SU-DHL-6 (cell line): ENCODE results near the gene AGPAT4.

Experiments used
- CTCF ChIP-seq: fragments of 200-600 bp; sonication (generic); IDR thresholded peaks from one replicate; pipeline ENCODE4 v1.5.1; 2017; ENCODE audit warnings: antibody characterized with exemption, mild to moderate bottlenecking, low read length, moderate library complexity; ENCODE audit not compliant: insufficient read depth, poor library complexity, severe bottlenecking
- EZH2phosphoT487 ChIP-seq: fragments of 200-600 bp; sonication (generic), shearing (Covaris generic); conservative IDR thresholded peaks from 2 replicates; pipeline ENCODE4 v1.6.1; 2018; ENCODE audit warnings: mild to moderate bottlenecking, antibody characterized with exemption, low read length, moderate library complexity, mixed read lengths

DNA sequence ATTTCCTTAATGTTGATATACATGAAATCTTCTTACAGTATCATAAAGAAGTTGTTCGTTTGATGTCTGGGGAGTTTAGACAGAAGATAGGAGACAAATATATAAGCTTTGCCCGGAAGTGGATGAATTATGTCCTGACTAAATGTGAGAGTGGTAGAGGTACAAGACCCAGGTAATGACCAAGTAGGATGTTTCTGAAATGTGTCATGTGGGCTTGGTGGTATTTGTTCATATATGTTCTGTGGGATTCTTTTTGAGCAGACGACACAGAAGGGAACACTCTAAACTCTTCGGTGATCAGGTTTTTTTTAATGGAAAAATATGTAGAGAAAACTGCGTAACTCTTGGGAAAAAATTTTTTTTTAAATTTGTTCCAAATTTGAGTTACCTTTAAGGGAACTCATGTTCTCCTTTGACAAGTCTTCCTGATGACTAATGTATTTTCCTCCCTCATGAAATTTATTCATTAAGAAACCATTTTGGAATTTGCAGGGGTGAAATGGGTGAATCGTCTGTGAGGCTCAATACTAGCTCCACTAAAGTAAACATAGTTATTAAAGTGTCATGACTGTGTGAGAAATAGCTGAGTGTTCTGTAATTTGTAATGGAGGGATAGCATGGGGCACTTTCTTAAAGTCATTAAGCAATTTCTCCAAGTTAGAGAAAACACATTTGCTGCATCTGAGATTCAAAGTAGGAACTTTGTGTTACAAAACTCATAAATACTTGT, 181.7 kb downstream of the AGPAT4 start:
- TF ChIP-seq CTCF: no peak
- TF ChIP-seq EZH2phosphoT487: no peak
